ENCODE measurements around the gene PAX3. TPM values are rescaled to one million over a fixed set of nuclear protein-coding genes. Genes with fewer than 3 reads are reported as not detected.

PAX3 gene
- not detected in 2 replicates for total RNA-seq (2011; cell fraction: chromatin; rRNA removed; ENCODE audit: low replicate concordance)
- not detected in 2 replicates for total RNA-seq (2011; cell fraction: nucleolus; rRNA removed)
- total RNA-seq (2011; cell fraction: nucleoplasm; rRNA removed): not detected in 2 replicates
- total RNA-seq (2014; rRNA removed) (not detected in 2 replicates), total RNA-seq (2014; rRNA removed; fragmentation: Illumina TruSeq; extraction: Trizol) (not detected in 2 replicates), total RNA-seq (2015; rRNA removed; fragmentation: Illumina TruSeq; extraction: Trizol) (not detected in 2 replicates), total RNA-seq (2021) (not detected in 2 replicates), polyA plus RNA-seq (2011; rRNA removed) (not detected in 2 replicates), polyA plus RNA-seq (2014; fragmentation: Illumina TruSeq; extraction: Trizol) (not detected in 2 replicates), polyA plus RNA-seq (2014; fragmentation: Nextera tagmentation; extraction: Ambion mirVana) (not detected), polyA plus RNA-seq (2014; rRNA removed) (not detected in 2 replicates), polyA minus RNA-seq (2011; rRNA and poly(A)+ RNA removed) (not detected in 2 replicates), Bru-seq, nascent RNA (not detected), BruChase-seq, experiment 1, labeled RNA remaining after a 2-hour chase (percentile 1 among the genes with signal in this experiment), BruChase-seq, experiment 2, labeled RNA remaining after a 6-hour chase (not detected)
- not detected in 2 replicates for polyA plus RNA-seq (2011; cell fraction: cytosol; rRNA removed)
- not detected in 2 replicates for polyA plus RNA-seq (2011; cell fraction: nucleus; rRNA removed)
- polyA plus RNA-seq (2012): not detected in 2 replicates
- polyA minus RNA-seq (2011; cell fraction: cytosol; rRNA and poly(A)+ RNA removed): not detected in 2 replicates
- polyA minus RNA-seq (2011; cell fraction: nucleus; rRNA and poly(A)+ RNA removed): not detected in 2 replicates
- long read RNA-seq, experiment 1: 0 reads
- long read RNA-seq, experiment 2: 0 reads
- long read RNA-seq, experiment 3: 0 reads

DNA sequence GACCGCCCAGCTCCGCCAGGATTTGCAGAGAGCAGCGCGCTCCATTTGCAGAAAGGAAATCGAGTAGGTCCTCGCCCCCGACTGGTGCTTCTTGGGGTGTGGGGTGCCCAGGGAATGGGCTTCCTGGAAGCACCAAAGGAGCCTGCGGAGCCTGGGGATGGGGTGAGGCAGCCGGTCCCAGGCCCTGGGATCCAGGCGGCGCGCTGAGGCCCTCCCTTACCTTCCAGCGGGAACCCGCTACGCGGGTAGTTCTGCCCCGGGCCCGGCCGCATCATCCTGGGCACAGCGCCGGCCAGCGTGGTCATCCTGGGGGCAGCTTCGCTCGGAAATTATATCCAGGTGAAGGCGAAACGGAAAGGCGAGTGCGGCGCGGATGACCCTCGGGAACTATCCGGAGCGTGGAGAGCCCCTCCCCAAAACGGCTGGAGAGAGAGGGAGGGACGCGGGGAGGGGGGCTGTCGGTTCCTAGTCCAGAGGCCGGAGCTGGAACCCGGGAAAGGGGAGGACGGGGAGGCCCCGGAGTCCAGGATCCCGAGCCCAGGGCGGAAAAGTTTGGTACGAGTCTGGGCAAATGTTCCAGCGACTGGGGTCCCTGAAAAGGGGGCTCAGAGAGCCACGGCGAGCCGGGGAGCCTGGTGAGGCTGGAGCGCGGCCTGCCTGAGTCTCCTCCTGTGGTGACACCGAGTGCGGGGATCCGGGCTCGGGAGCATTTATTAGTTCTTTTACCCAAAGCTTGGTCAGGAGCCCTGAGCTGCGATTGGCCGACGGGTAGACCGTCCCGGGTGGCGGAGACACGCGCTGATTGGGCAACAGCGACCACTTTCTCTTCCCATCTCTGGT lies at the start of gene PAX3:
TSS of gene PAX3 (minus strand) at position 688 of the 840 bp plus-strand sequence. CDS start at position 305, 383 bp downstream.
- FAIRE-seq (no peak), DNase-seq (ENCODE audit: extremely low read depth in 1 of 4, low spot score in 3 of 4) (no peak), ATAC-seq (no peak)
- CTCF ChIA-PET (ENCODE audit: low intra/inter-chr PET ratio): no interaction called here
- POLR2A ChIA-PET: no interaction called here
- Histone ChIP-seq H3K79me2 (ENCODE audit: control insufficient read depth, insufficient read depth, low read length) (no peaks in the 10 kb centered on the region), H3K9me1 (ENCODE audit: control insufficient read depth, insufficient read depth, low read length) (no peaks in the 10 kb centered on the region), H3K27me3 (ENCODE audit: control insufficient read depth in 2 of 2, insufficient read depth in 2 of 2, low read length in 2 of 2) (peaks cover 0 to 73% of the 10 kb centered on the region in 2 experiments; a peak in 3 of 5 replicates), H3K4me2 (ENCODE audit: insufficient read depth, low read length) (no peak within 1 kb of the TSS), H2AFZ (ENCODE audit: low read depth, low read length) (no peak within 1 kb of the TSS), H3K9ac (ENCODE audit: insufficient read depth in 1 of 2, low read depth in 2 of 2, low read length in 2 of 2) (no peak within 1 kb of the TSS), H3K4me3 (no peak within 1 kb of the TSS), H3K4me1 (replicated peaks in 1 of 2; ENCODE audit: control insufficient read depth in 2 of 2, insufficient read depth in 2 of 2, low read length in 2 of 2) (peaks cover 0 to 12% of the 10 kb centered on the region in 2 experiments; a peak in 1 of 5 replicates), H3K36me3 (ENCODE audit: control insufficient read depth, insufficient read depth, low read length) (no peaks in the 10 kb centered on the region), H4K20me1 (replicated peaks; ENCODE audit: control insufficient read depth, insufficient read depth, low read length) (no peaks in the 10 kb centered on the region), H3K9me3 (replicated peaks; ENCODE audit: control insufficient read depth, insufficient read depth, low read depth, low read length) (no peaks in the 10 kb centered on the region), H3K27ac (ENCODE audit: extremely low read depth, low read depth, low read length) (no peak within 1 kb of the TSS)
- WGBS (ENCODE audit: insufficient coverage, low coverage, missing lambda C conversion rate): 7% methylated on average over 24 of the region's 63 CpGs
- TF ChIP-seq, protein P1, sequence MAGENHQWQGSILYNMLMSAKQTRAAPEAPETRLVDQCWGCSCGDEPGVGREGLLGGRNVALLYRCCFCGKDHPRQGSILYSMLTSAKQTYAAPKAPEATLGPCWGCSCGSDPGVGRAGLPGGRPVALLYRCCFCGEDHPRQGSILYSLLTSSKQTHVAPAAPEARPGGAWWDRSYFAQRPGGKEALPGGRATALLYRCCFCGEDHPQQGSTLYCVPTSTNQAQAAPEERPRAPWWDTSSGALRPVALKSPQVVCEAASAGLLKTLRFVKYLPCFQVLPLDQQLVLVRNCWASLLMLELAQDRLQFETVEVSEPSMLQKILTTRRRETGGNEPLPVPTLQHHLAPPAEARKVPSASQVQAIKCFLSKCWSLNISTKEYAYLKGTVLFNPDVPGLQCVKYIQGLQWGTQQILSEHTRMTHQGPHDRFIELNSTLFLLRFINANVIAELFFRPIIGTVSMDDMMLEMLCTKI (IDR thresholded peaks at IDR 0.05; ENCODE audit: partially characterized antibody): no peak
- TF ChIP-seq IRF2 (CRISPR knock-in tag; IDR thresholded peaks at IDR 0.05): no peak
- TF ChIP-seq MYNN (IDR thresholded peaks at IDR 0.05): no peak
- no peak for TF ChIP-seq MYNN (CRISPR knock-in tag; IDR thresholded peaks at IDR 0.05)
- BruUV-seq (replicated peaks): no TSS peak
- in situ Hi-C loops (cut with MboI) (no loop called here), intact Hi-C loops (cut with micrococcal nuclease) (no loop called here)
